ENCODE results near the gene ST6GALNAC1. TPM values are rescaled to one million over a fixed set of nuclear protein-coding genes. Genes with fewer than 3 reads are reported as not detected.

ST6GALNAC1 gene
- total and polyA plus RNA-seq, 2 experiments from 2014 or later: not detected

DNA sequence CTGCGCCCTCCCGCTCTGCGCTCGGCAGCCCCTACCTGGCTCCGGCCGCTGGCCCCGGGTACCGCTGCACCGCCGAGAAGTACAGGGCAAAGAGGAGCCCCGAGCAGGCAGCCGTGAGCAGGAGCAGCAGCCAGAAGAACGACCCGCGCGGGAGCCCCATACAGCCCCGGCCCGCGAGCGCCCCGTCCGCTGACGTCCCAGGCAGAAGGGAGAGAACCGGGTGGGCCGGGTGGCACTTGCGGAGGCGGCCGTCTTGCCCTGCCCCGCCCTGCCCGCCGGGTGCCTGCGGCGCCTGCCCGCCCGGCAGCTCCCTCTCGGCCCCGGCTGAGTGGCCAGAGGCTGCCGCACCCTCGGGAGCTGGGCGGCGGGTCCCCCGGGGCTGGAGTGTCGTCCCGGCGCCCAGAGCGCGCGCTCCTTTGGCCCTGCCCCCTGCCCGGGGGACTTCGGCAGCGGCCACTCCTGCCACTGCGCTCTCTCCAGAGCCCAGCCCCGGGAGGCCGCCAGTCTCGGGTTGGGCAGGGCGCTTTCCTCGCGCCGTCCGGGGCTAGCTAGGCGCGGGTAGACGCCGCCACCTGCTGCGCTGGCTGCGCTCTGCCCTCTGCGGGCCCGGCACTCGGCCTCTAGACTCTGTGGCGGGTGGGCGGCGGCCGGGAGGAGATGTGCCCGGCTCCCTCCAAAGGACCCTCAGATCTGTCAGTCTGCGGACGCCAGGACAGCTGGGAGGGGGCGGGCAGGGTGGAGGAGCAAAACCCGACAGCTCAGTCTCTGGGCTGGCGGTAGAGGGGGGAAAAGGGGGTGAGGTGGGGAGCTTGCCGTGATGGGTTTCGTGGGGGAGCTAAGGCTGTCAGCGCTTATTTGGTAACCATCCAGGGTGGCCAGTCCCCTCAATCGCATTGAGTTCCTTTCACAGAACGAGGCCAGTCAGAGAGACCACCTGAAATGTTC, 57.6 kb downstream of the ST6GALNAC1 start, which contains the start of gene ST6GALNAC2:
Gene ST6GALNAC2, minus strand, starts transcription at position 212 of the 945 bp plus-strand sequence. Its CDS starts 52 bp downstream, at position 160.
- WGBS, 2 experiments (ENCODE audit: low coverage in 1 of 2, low lambda C conversion rate in 2 of 2, missing lambda C conversion rate in 2 of 2): 1% methylated on average over 32 to 67 of the region's 84 CpGs
- H3K4me3 ChIP-seq: peak within 1 kb of the TSS; percentile 66
- H4K20me1 ChIP-seq (ENCODE audit: insufficient read depth): no peaks in the 10 kb centered on the region
- no peaks in the 10 kb centered on the region for H3K9me3 ChIP-seq (ENCODE audit: low read depth)
- H3K27me3 ChIP-seq (replicated peaks; ENCODE audit: insufficient read depth): peaks cover 17% of the 10 kb centered on the region
- H3K9me2 ChIP-seq (ENCODE audit: insufficient read depth): no peaks in the 10 kb centered on the region
- H3F3A ChIP-seq (ENCODE audit: insufficient read depth): peaks cover 4% of the 10 kb centered on the region; the same call in 1 of the 2 replicates
- in situ Hi-C loops (cut with MboI): loop anchor here (25.0 kb wide), 1 partner anchor 99 kb away; no protein-coding TSS in a partner anchor
- no peaks in the 10 kb centered on the region for H3K36me3 ChIP-seq (ENCODE audit: low read depth)
- DNase-seq: peak; percentile 69
- no peaks in the 10 kb centered on the region for H3K79me2 ChIP-seq (ENCODE audit: insufficient read depth)
- H3K9ac ChIP-seq: peak within 1 kb of the TSS; percentile 39
- H3K4me1 ChIP-seq (ENCODE audit: insufficient read depth): no peaks in the 10 kb centered on the region
- no peak for TF ChIP-seq EZH2phosphoT487 (IDR thresholded peaks at IDR 0.05; ENCODE audit: insufficient read depth, low read depth)
- no peak for TF ChIP-seq EZH2 (IDR thresholded peaks at IDR 0.05; ENCODE audit: insufficient read depth, poor library complexity, severe bottlenecking)
- H3K4me2 ChIP-seq (ENCODE audit: unreplicated experiment): peak within 1 kb of the TSS; percentile 84
- no peak within 1 kb of the TSS for H3K27ac ChIP-seq
- H2AFZ ChIP-seq: peak within 1 kb of the TSS; percentile 87

DNA sequence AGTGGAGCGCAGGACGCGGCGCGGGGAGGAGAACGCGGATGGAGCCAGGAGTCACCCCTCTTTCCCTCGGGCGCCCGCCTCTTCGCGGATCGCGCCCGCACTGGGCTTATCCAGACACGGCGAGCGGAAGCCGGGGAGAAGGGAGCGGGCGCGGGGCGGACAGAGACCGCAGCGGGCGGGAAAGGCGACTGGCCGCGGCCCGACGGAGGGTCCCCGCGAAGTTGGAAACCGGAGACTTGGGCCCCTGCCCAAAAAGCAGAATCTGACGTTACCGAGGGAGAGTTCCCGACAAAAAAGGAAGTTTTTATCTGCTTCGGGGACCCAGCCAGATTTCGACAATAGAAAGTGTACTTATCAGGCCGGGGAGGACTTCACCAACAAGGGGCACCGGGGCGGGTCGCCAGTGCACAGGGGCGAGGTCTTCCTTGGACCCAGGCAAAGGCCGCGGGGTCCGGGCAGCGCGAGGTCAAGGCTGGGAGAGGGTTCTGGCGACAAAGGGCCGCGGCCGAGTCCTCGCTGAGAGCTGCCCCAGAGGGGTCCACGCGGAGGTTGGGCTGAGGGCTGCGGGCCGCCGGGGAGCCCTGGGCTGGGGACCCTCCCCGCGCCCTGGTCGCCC, 58.4 kb downstream of the ST6GALNAC1 start:
- H3K27me3 ChIP-seq (replicated peaks; ENCODE audit: insufficient read depth): peaks cover 17% of the 10 kb centered on the region
- H3K9ac ChIP-seq: peak overlapping the region; percentile 39
- in situ Hi-C loops (cut with MboI): loop anchor here (25.0 kb wide), 1 partner anchor 98 kb away; no protein-coding TSS in a partner anchor
- peaks cover 4% of the 10 kb centered on the region; the same call in 1 of the 2 replicates for H3F3A ChIP-seq (ENCODE audit: insufficient read depth)
- TF ChIP-seq EZH2 (IDR thresholded peaks at IDR 0.05; ENCODE audit: insufficient read depth, poor library complexity, severe bottlenecking): no peak
- no peak for TF ChIP-seq EZH2phosphoT487 (IDR thresholded peaks at IDR 0.05; ENCODE audit: insufficient read depth, low read depth)
- H3K27ac ChIP-seq: no peak overlapping the region
- H4K20me1 ChIP-seq (ENCODE audit: insufficient read depth): no peaks in the 10 kb centered on the region
- no peaks in the 10 kb centered on the region for H3K79me2 ChIP-seq (ENCODE audit: insufficient read depth)
- peak overlapping the region; percentile 84 for H3K4me2 ChIP-seq (ENCODE audit: unreplicated experiment)
- peak overlapping the region; percentile 66 for H3K4me3 ChIP-seq
- peak overlapping the region; percentile 87 for H2AFZ ChIP-seq
- H3K9me2 ChIP-seq (ENCODE audit: insufficient read depth): no peaks in the 10 kb centered on the region
- peak; percentile 51 for DNase-seq
- WGBS, 2 experiments (ENCODE audit: low coverage in 1 of 2, low lambda C conversion rate in 2 of 2, missing lambda C conversion rate in 2 of 2): 2 to 5% methylated on average over 18 to 57 of the region's 62 CpGs
- H3K4me1 ChIP-seq (ENCODE audit: insufficient read depth): no peaks in the 10 kb centered on the region
- H3K9me3 ChIP-seq (ENCODE audit: low read depth): no peaks in the 10 kb centered on the region
- H3K36me3 ChIP-seq (ENCODE audit: low read depth): no peaks in the 10 kb centered on the region

DNA sequence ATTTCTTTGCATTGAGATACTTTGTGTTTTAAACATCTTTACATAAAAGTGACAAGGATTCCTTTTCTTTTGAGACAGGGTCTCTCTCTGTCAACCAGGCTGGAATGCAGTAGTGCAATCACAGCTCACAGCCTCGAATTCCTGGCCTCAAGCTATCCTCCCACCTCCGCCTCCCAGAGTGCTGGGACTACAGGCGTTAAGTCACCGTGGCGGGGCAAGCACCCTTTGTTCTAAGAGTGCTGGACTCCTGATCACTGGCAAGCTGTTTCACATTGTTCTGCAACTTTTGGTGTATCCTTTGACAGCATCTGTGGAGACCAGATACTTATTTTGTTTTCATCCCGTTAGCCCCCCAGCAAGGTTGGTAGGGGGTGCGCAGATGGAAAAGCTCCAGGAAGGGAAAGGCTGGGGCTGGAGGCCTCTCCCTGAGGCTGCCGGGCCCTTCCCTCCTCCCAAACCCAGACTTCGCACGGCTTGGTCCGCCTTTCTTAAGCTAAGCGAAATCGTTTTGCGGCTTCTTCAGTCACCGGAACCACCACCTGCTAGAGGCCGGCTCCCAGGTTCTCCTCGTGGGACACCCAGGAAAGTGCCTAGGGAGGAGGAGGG, 59.0 kb downstream of the ST6GALNAC1 start:
- 0 out of 2 replicates have a peak, but pooled peaks have one; percentile 22 for TF ChIP-seq EZH2phosphoT487 (IDR thresholded peaks at IDR 0.05; ENCODE audit: insufficient read depth, low read depth)
- TF ChIP-seq EZH2 (IDR thresholded peaks at IDR 0.05; ENCODE audit: insufficient read depth, poor library complexity, severe bottlenecking): no peak
- Histone ChIP-seq H3K9me3 (ENCODE audit: low read depth) (no peaks in the 10 kb centered on the region), H3K27me3 (replicated peaks; ENCODE audit: insufficient read depth) (peaks cover 17% of the 10 kb centered on the region), H3K36me3 (ENCODE audit: low read depth) (no peaks in the 10 kb centered on the region), H3K9me2 (ENCODE audit: insufficient read depth) (no peaks in the 10 kb centered on the region), H3K79me2 (ENCODE audit: insufficient read depth) (no peaks in the 10 kb centered on the region), H4K20me1 (ENCODE audit: insufficient read depth) (no peaks in the 10 kb centered on the region), H3K27ac (no peak overlapping the region), H3K4me2 (ENCODE audit: unreplicated experiment) (peak overlapping the region; percentile 84), H3K4me1 (ENCODE audit: insufficient read depth) (no peaks in the 10 kb centered on the region), H3K4me3 (peak overlapping the region; percentile 66), H3K9ac (no peak overlapping the region), H3F3A (ENCODE audit: insufficient read depth) (peaks cover 4% of the 10 kb centered on the region; the same call in 1 of the 2 replicates), H2AFZ (peak overlapping the region; percentile 87)
- in situ Hi-C loops (cut with MboI): loop anchor here (25.0 kb wide), 1 partner anchor 97 kb away; no protein-coding TSS in a partner anchor
- no peak for DNase-seq
- WGBS, 2 experiments (ENCODE audit: low coverage in 1 of 2, low lambda C conversion rate in 2 of 2, missing lambda C conversion rate in 2 of 2): 46 to 54% methylated on average over 17 of the region's 17 CpGs

DNA sequence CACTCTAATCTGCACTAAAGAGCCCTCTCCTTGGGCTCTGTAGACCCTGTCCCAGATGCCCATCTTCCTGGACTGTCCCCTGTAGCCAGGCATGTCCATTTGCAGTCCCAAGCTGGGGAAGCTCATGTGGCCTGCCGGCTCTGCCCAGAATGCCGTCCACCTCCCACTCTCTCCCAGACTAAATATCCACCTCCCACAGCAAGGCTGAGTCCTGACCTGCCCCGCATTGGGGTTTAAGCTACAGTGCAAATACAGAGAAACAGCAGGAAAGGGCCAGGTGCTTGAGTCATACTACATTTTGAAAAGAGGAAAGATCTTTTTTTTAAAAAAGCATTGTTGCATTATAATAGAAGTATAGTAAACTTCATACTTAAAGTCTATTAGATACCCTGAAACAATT, 60.9 kb downstream of the ST6GALNAC1 start:
- Histone ChIP-seq H3K9ac (no peak overlapping the region), H2AFZ (no peak overlapping the region), H3K4me2 (ENCODE audit: unreplicated experiment) (no peak overlapping the region), H3K36me3 (ENCODE audit: low read depth) (no peaks in the 10 kb centered on the region), H3K79me2 (ENCODE audit: insufficient read depth) (no peaks in the 10 kb centered on the region), H3K27ac (no peak overlapping the region), H4K20me1 (ENCODE audit: insufficient read depth) (no peaks in the 10 kb centered on the region), H3K4me3 (no peak overlapping the region), H3K9me2 (ENCODE audit: insufficient read depth) (no peaks in the 10 kb centered on the region), H3K27me3 (replicated peaks; ENCODE audit: insufficient read depth) (peaks cover 17% of the 10 kb centered on the region), H3K4me1 (ENCODE audit: insufficient read depth) (no peaks in the 10 kb centered on the region), H3F3A (ENCODE audit: insufficient read depth) (peaks cover 4% of the 10 kb centered on the region; the same call in 1 of the 2 replicates), H3K9me3 (ENCODE audit: low read depth) (no peaks in the 10 kb centered on the region)
- DNase-seq: no peak
- in situ Hi-C loops (cut with MboI): loop anchor here (25.0 kb wide), 1 partner anchor 95 kb away; no protein-coding TSS in a partner anchor
- TF ChIP-seq EZH2 (IDR thresholded peaks at IDR 0.05; ENCODE audit: insufficient read depth, poor library complexity, severe bottlenecking): no peak
- no peak for TF ChIP-seq EZH2phosphoT487 (IDR thresholded peaks at IDR 0.05; ENCODE audit: insufficient read depth, low read depth)
- WGBS, 2 experiments (ENCODE audit: low coverage in 1 of 2, low lambda C conversion rate in 2 of 2, missing lambda C conversion rate in 2 of 2): 56 to 58% methylated on average over 3 of the region's 3 CpGs
